Measurements from ENCODE around the gene SPDL1.
A peak's percentile ranks its signal among the peaks of the same experiment; 100 is the strongest.

Gene SPDL1

GRCh38 chr5:169648725-169649310, 65.2 kb downstream of the SPDL1 start:
- in situ Hi-C loops (cut with MboI; ENCODE audit: low pct_unique_long_range_greater_than_20kb, low sequenced_read_pairs, unreplicated experiment), result no loop called here

DNA sequence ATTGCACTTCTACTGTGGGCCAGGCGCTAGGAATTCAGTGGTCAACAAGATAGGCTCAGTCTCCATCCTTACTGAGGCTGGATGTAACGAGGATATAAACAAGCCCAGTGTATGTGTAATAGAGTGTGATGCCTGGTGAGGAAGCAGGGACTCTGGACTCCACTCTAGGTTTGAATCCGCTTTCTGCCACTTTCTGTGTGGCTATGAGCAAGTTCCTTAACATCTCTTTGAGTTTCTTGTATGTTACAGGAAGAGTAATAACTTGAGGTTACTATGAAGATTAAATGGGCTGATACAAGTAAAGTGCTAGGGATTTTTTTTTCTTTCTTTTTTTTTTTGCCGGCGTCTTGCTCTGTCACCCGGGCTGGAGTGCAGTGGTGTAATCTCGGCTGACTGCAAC, 65.9 kb downstream of the SPDL1 start:
- no peak for DNase-seq (ENCODE audit: low spot score)
- TF ChIP-seq, protein P1, sequence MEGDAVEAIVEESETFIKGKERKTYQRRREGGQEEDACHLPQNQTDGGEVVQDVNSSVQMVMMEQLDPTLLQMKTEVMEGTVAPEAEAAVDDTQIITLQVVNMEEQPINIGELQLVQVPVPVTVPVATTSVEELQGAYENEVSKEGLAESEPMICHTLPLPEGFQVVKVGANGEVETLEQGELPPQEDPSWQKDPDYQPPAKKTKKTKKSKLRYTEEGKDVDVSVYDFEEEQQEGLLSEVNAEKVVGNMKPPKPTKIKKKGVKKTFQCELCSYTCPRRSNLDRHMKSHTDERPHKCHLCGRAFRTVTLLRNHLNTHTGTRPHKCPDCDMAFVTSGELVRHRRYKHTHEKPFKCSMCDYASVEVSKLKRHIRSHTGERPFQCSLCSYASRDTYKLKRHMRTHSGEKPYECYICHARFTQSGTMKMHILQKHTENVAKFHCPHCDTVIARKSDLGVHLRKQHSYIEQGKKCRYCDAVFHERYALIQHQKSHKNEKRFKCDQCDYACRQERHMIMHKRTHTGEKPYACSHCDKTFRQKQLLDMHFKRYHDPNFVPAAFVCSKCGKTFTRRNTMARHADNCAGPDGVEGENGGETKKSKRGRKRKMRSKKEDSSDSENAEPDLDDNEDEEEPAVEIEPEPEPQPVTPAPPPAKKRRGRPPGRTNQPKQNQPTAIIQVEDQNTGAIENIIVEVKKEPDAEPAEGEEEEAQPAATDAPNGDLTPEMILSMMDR (IDR thresholded peaks at IDR 0.05; ENCODE audit: extremely low read depth, insufficient read depth, missing control alignments), result no peak
- in situ Hi-C loops (cut with MboI; ENCODE audit: low pct_unique_long_range_greater_than_20kb, low sequenced_read_pairs, unreplicated experiment), result no loop called here

More at GRCh38 chr5:169648725-169649310, 65.2 kb downstream of the SPDL1 start:
- DNase-seq (ENCODE audit: low spot score), result no peak
- TF ChIP-seq, protein P1 (IDR thresholded peaks at IDR 0.05; ENCODE audit: extremely low read depth, insufficient read depth, missing control alignments), result no peak

GRCh38 chr5:169650701-169651331, 67.2 kb downstream of the SPDL1 start:
- peak; percentile 48 for DNase-seq (ENCODE audit: low spot score)
- in situ Hi-C loops (cut with MboI; ENCODE audit: low pct_unique_long_range_greater_than_20kb, low sequenced_read_pairs, unreplicated experiment), result no loop called here
- TF ChIP-seq, protein P1 (IDR thresholded peaks at IDR 0.05; ENCODE audit: extremely low read depth, insufficient read depth, missing control alignments), result no peak

DNA sequence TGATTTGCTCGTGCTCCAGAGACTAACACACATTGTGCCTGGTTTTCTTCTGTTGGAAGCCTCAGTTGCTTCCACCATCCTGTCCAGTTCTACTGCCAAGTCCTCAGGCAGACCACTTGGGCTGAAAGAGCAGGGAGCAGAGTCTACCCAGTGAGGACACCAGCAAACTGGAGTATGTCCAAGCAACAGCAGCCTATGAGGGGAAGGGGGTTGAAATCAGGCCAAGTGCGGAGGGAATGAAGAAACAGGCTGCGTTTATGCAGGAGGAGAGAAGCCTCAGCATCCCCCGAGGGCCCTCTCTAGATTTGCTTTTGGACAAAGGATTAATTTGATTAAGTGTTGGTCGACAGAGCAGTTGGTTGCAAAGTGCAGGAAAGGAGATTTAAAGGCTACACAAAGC, 68.0 kb downstream of the SPDL1 start:
- TF ChIP-seq, protein P1 (IDR thresholded peaks at IDR 0.05; ENCODE audit: extremely low read depth, insufficient read depth, missing control alignments), result no peak
- no peak for DNase-seq (ENCODE audit: low spot score)
- in situ Hi-C loops (cut with MboI; ENCODE audit: low pct_unique_long_range_greater_than_20kb, low sequenced_read_pairs, unreplicated experiment), result no loop called here

DNA sequence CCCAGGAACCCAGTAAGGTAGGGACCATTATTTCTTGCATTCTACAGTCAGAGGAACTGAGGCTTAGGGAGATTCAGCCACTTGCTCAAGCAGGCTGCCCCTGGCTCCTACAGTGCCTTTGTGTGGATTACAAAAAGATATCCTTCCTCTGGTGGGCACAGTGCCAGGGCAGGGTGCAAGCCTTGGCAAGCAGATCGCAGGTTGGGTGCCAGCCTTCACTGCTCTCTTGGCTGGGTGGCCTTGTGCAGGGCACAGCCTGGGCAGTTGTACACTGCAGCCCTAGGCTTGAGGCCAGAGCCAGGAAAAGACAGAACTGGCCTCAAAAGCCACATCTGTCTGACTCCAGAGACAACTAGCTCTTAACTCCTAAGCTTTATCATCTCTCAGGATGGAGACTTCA, 68.5 kb downstream of the SPDL1 start:
- DNase-seq (ENCODE audit: low spot score), result no peak
- in situ Hi-C loops (cut with MboI; ENCODE audit: low pct_unique_long_range_greater_than_20kb, low sequenced_read_pairs, unreplicated experiment), result no loop called here
- TF ChIP-seq, protein P1 (IDR thresholded peaks at IDR 0.05; ENCODE audit: extremely low read depth, insufficient read depth, missing control alignments), result no peak

GRCh38 chr5:169653091-169653490, 69.5 kb downstream of the SPDL1 start:
- TF ChIP-seq, protein P1 (IDR thresholded peaks at IDR 0.05; ENCODE audit: extremely low read depth, insufficient read depth, missing control alignments), result no peak
- in situ Hi-C loops (cut with MboI; ENCODE audit: low pct_unique_long_range_greater_than_20kb, low sequenced_read_pairs, unreplicated experiment), result no loop called here
- no peak for DNase-seq (ENCODE audit: low spot score)

Data from GM13977 (cell line).